Measurements from ENCODE around the gene AMY2A.
"Not testable (repeated sequence)": the region's sequence is repeated elsewhere in the genome, so short reads cannot be mapped to it uniquely, and the experiment has no call there.

- not testable (repeated sequence) for TF ChIP-seq CTCF (IDR thresholded peaks at IDR 0.05; ENCODE audit: insufficient read depth, low read length, poor library complexity, severe bottlenecking); EZH2phosphoT487 (conservative IDR thresholded peaks at IDR 0.05; ENCODE audit: low read length)
These were observed 38.2 kb downstream of the AMY2A start, which contains the start of gene AMY1A for GRCh38 chr1:103655460-103655859.
